Measurements from ENCODE around the gene AHRR. TPM values are rescaled to one million over a fixed set of nuclear protein-coding genes. Genes with fewer than 3 reads are reported as not detected.
A peak's percentile ranks its signal among the peaks of the same experiment; 100 is the strongest.

The AHRR gene
- total and polyA plus RNA-seq, 2 experiments from 2014 or later = 1.8 to 2.4 TPM

DNA sequence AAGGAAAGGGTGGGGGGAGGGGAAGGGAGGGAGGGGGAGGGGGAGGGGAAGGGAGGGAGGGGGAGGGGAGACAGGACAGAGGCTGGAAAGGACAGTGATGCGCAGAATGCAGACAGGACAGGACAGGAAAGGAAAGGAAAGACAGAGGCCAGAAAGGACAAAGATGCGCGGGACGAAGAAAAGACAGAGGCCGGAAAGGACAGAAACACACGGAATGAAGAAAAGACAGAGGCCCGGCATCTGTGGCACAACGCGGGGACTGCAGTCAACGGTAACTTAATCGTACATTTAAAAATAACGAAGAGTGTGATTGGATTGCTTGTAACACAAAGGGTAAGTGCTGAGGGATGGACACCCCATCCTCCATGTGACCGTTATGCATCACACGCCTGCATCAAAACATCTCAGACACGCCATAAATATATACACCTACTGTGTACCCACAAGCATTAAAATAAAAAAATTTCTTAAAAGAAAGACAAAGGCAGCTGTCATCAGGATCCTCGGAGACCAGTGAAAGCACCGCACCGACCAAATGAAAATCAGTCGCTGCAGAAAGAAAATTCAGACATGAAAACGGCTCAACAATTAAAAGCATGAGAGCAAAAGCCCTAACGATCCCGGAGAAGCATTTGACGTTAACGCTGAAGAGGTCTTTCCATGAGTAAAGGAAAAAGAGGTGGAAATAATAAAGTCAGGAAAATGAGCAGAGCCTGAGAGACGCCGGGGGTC lies 68.5 kb downstream of the AHRR start:
- 93% methylated on average over 22 of the region's 26 CpGs for WGBS (ENCODE audit: low lambda C conversion rate, missing lambda C conversion rate)
- Histone ChIP-seq H3K9me3 (ENCODE audit: low read depth) (peaks cover 6% of the 10 kb centered on the region), H2AFZ (no peak overlapping the region), H3K36me3 (replicated peaks; ENCODE audit: insufficient read depth, low read depth) (no peaks in the 10 kb centered on the region), H4K20me1 (ENCODE audit: insufficient read depth, poor library complexity, severe bottlenecking) (no peaks in the 10 kb centered on the region), H3K79me2 (no peaks in the 10 kb centered on the region), H3K27me3 (no peaks in the 10 kb centered on the region), H3K4me3 (no peak overlapping the region), H3K27ac (no peak overlapping the region), H3K4me2 (no peak overlapping the region), H3K4me1 (ENCODE audit: insufficient read depth) (peaks cover 9% of the 10 kb centered on the region), H3K9me2 (replicated peaks; ENCODE audit: insufficient read depth) (no peaks in the 10 kb centered on the region)
- DNase-seq (ENCODE audit: low spot score) = peak; percentile 1
- TF ChIP-seq EZH2 (IDR thresholded peaks at IDR 0.05; ENCODE audit: borderline replicate concordance) (no peak), EZH2phosphoT487 (IDR thresholded peaks at IDR 0.05; ENCODE audit: low read depth, severe bottlenecking, unreplicated experiment) (no peak)
- TF ChIP-seq, protein P1, sequence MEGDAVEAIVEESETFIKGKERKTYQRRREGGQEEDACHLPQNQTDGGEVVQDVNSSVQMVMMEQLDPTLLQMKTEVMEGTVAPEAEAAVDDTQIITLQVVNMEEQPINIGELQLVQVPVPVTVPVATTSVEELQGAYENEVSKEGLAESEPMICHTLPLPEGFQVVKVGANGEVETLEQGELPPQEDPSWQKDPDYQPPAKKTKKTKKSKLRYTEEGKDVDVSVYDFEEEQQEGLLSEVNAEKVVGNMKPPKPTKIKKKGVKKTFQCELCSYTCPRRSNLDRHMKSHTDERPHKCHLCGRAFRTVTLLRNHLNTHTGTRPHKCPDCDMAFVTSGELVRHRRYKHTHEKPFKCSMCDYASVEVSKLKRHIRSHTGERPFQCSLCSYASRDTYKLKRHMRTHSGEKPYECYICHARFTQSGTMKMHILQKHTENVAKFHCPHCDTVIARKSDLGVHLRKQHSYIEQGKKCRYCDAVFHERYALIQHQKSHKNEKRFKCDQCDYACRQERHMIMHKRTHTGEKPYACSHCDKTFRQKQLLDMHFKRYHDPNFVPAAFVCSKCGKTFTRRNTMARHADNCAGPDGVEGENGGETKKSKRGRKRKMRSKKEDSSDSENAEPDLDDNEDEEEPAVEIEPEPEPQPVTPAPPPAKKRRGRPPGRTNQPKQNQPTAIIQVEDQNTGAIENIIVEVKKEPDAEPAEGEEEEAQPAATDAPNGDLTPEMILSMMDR (IDR thresholded peaks at IDR 0.05; ENCODE audit: poor library complexity) = no peak

DNA sequence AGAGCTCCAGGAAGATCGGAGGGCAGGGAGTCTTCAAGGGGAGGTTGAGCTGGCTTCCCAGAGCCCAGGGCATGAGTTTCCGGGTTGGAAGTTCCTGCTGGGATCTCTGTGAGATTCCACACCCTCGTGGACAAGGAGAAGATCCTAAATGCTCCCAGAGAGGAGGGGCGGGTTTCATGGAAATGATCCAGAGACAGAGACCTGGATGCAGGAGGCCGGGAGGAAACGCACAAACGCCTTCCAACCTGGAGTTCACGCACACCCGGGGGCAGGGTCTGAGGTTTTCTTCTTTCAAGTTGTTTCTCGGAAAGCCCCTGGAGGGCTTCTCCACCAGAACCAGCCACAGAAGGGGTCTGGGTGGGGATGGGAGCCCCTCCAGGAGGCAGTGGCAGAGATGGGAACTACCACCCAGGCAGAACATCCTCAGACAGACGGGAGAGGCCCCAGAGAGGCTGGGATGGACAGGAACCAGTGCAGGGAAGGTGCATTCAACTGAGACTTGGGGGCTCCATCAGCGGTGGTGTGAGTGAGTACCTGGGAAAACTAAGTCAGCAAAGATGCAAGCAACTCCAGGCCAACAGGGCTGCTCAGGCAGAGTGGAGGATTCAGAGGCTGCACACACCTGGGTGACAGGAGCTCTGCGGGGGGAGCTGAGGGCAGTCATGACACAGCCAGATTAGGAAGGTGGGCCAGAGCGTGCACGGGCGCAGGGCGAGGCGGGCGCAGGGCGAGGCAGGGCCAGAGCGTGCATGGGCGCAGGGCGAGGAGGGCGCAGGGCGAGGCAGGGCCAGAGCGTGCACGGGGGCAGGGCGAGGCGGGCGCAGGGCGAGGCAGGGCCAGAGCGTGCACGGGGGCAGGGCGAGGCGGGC lies 69.3 kb downstream of the AHRR start:
- H3K36me3 ChIP-seq (replicated peaks; ENCODE audit: insufficient read depth, low read depth) = no peaks in the 10 kb centered on the region
- no peak for TF ChIP-seq EZH2 (IDR thresholded peaks at IDR 0.05; ENCODE audit: borderline replicate concordance)
- TF ChIP-seq, protein P1 (IDR thresholded peaks at IDR 0.05; ENCODE audit: poor library complexity) = no peak
- no peak for TF ChIP-seq EZH2phosphoT487 (IDR thresholded peaks at IDR 0.05; ENCODE audit: low read depth, severe bottlenecking, unreplicated experiment)
- H3K27ac ChIP-seq = no peak overlapping the region
- WGBS (ENCODE audit: low lambda C conversion rate, missing lambda C conversion rate) = 76% methylated on average over 19 of the region's 35 CpGs
- H2AFZ ChIP-seq = no peak overlapping the region
- no peak overlapping the region for H3K4me3 ChIP-seq
- H3K4me1 ChIP-seq (ENCODE audit: insufficient read depth) = peaks cover 13% of the 10 kb centered on the region
- no peaks in the 10 kb centered on the region for H3K9me2 ChIP-seq (replicated peaks; ENCODE audit: insufficient read depth)
- H4K20me1 ChIP-seq (ENCODE audit: insufficient read depth, poor library complexity, severe bottlenecking) = no peaks in the 10 kb centered on the region
- no peak overlapping the region for H3K4me2 ChIP-seq
- H3K9me3 ChIP-seq (ENCODE audit: low read depth) = no peaks in the 10 kb centered on the region
- no peaks in the 10 kb centered on the region for H3K79me2 ChIP-seq
- H3K27me3 ChIP-seq = no peaks in the 10 kb centered on the region
- DNase-seq (ENCODE audit: low spot score) = peak; percentile 3

DNA sequence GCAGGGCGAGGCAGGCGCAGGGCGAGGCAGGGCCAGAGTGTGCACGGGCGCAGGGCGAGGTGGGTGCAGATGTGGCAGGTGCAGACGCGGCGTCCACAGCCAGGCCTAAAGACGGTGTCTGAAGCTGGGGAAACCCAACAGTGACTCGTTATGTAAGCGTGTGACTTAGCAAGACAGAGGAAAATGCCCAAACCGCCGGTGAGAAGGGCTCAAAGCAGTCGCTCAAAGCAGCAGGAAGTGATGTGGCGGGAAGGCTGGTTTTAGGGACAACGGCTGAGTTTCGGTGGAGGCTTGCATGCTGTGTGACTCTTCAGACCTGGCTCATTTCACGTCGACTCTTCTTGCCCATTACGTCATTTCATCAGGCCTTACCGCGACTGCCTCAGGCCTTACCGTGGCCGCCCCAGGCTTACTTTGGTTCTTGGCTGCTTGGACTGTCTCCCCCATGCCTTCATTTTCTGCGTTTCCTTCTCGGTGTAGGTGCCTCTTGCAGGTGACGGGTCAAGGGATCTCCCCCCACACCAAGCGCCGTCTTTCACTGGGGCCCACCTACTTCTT lies 71.0 kb downstream of the AHRR start:
- no peaks in the 10 kb centered on the region for H3K36me3 ChIP-seq (replicated peaks; ENCODE audit: insufficient read depth, low read depth)
- no peaks in the 10 kb centered on the region for H3K27me3 ChIP-seq
- H4K20me1 ChIP-seq (ENCODE audit: insufficient read depth, poor library complexity, severe bottlenecking) = no peaks in the 10 kb centered on the region
- H3K4me2 ChIP-seq = no peak overlapping the region
- H2AFZ ChIP-seq = no peak overlapping the region
- no peaks in the 10 kb centered on the region for H3K9me2 ChIP-seq (replicated peaks; ENCODE audit: insufficient read depth)
- no peak overlapping the region for H3K4me3 ChIP-seq
- peak overlapping the region; percentile 64 for H3K27ac ChIP-seq
- WGBS (ENCODE audit: low lambda C conversion rate, missing lambda C conversion rate) = 89% methylated on average over 22 of the region's 30 CpGs
- peaks cover 13% of the 10 kb centered on the region for H3K4me1 ChIP-seq (ENCODE audit: insufficient read depth)
- TF ChIP-seq EZH2 (IDR thresholded peaks at IDR 0.05; ENCODE audit: borderline replicate concordance) (no peak), EZH2phosphoT487 (IDR thresholded peaks at IDR 0.05; ENCODE audit: low read depth, severe bottlenecking, unreplicated experiment) (no peak)
- TF ChIP-seq, protein P1 (IDR thresholded peaks at IDR 0.05; ENCODE audit: poor library complexity) = no peak
- no peaks in the 10 kb centered on the region for H3K9me3 ChIP-seq (ENCODE audit: low read depth)
- DNase-seq (ENCODE audit: low spot score) = peak; percentile 20
- no peaks in the 10 kb centered on the region for H3K79me2 ChIP-seq
